ENCODE data around the gene AGAP3. TPM values are rescaled to one million over a fixed set of nuclear protein-coding genes. Genes with fewer than 3 reads are reported as not detected.
A peak's percentile ranks its signal among the peaks of the same experiment; 100 is the strongest.

Gene AGAP3
- total RNA-seq, 4 donors from 2014 or later, result 28.2 to 174 (median 53.2) TPM

DNA sequence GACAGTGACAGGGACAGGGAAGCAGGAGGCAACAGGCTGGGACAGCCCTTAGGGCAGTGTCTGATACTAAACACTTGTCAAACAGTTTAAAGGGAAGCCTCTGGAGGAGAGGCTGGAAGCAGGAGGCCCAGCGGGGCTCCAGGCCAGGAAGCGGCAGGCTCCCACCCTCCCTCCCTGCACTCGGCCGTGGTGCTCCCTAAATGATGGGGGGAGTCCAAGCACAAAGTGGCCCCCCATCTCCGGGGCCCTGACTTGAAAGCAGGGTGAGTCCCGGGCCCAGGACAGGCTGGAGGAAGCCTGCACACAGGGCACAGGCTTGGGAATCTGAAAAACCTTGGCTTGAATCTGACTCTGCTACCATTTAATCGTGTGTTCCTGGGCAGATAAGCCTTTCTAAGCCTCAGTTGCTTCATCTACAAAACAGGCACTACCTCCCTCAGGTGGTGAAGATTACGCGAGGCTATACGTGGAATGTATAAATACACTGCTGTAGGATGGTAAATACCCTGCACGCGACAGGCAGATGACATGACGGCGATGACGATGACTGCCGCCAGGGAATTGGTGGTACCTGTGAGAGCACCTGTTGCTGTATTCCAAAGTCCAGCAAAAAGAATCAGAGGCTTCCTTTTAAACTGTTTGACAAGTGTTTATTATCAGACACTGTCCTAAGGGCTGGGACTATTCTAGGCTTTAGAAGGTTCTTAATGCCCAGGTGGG lies 47.2 kb downstream of the AGAP3 start:
- H3K9me3 ChIP-seq, result no peaks in the 10 kb centered on the region
- intact Hi-C loops (cut with DNase I; ENCODE audit: low total_unique reads), result loop anchor here (10.0 kb wide), 1 partner anchor 171 kb away; no protein-coding TSS in a partner anchor
- TF ChIP-seq, protein P1, sequence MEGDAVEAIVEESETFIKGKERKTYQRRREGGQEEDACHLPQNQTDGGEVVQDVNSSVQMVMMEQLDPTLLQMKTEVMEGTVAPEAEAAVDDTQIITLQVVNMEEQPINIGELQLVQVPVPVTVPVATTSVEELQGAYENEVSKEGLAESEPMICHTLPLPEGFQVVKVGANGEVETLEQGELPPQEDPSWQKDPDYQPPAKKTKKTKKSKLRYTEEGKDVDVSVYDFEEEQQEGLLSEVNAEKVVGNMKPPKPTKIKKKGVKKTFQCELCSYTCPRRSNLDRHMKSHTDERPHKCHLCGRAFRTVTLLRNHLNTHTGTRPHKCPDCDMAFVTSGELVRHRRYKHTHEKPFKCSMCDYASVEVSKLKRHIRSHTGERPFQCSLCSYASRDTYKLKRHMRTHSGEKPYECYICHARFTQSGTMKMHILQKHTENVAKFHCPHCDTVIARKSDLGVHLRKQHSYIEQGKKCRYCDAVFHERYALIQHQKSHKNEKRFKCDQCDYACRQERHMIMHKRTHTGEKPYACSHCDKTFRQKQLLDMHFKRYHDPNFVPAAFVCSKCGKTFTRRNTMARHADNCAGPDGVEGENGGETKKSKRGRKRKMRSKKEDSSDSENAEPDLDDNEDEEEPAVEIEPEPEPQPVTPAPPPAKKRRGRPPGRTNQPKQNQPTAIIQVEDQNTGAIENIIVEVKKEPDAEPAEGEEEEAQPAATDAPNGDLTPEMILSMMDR (IDR thresholded peaks at IDR 0.05), result no peak
- no peak for TF ChIP-seq POLR2A (IDR thresholded peaks at IDR 0.05)
- H3K4me1 ChIP-seq, result no peaks in the 10 kb centered on the region
- no peak for DNase-seq
- H3K27ac ChIP-seq, result no peak overlapping the region
- H3K27me3 ChIP-seq, result no peaks in the 10 kb centered on the region
- H3K4me3 ChIP-seq, result no peak overlapping the region
- no peaks in the 10 kb centered on the region for H3K36me3 ChIP-seq

DNA sequence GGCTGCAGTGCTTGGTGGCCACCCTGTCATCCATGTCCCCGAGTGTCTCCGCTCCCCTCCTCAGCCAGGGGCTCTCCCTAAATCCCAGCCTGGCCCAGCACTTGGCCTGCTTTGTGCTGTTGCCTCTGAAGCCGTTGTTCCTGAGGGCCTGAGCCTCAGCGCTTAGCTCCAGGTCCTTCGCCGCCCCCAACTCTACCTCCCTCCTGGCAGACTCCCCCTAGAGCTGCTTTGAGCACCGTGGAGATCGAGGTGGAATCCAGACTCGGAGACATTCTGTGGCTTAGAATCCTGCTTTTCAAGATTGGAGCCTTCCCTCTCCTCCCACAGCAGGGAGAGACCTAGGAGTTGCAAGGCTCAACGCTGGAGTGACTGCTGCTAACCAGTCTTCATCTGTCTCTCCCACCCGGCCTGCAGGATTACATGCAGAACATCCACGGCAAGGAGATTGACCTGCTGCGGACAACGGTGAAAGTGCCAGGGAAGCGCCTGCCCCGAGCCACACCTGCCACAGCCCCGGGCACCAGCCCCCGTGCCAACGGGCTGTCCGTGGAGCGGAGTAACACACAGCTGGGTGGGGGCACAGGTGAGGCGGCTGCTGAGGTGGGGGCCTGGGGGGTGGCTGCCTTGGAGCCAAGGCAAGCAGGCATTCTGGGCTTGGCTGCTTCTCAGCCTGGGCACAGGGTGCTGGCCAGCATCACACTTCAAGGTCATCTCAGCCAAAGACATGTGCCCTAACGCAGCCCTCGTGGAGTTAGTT lies 47.9 kb downstream of the AGAP3 start:
- Histone ChIP-seq H3K36me3 (no peaks in the 10 kb centered on the region), H3K27ac (no peak overlapping the region), H3K9me3 (no peaks in the 10 kb centered on the region), H3K4me1 (no peaks in the 10 kb centered on the region), H3K4me3 (no peak overlapping the region), H3K27me3 (no peaks in the 10 kb centered on the region)
- TF ChIP-seq POLR2A (IDR thresholded peaks at IDR 0.05), result no peak
- TF ChIP-seq, protein P1 (IDR thresholded peaks at IDR 0.05), result no peak
- intact Hi-C loops (cut with DNase I; ENCODE audit: low total_unique reads), result loop anchor here (10.0 kb wide), 1 partner anchor 171 kb away; no protein-coding TSS in a partner anchor
- peak in 1 of 2 donors; percentile 12 for DNase-seq

DNA sequence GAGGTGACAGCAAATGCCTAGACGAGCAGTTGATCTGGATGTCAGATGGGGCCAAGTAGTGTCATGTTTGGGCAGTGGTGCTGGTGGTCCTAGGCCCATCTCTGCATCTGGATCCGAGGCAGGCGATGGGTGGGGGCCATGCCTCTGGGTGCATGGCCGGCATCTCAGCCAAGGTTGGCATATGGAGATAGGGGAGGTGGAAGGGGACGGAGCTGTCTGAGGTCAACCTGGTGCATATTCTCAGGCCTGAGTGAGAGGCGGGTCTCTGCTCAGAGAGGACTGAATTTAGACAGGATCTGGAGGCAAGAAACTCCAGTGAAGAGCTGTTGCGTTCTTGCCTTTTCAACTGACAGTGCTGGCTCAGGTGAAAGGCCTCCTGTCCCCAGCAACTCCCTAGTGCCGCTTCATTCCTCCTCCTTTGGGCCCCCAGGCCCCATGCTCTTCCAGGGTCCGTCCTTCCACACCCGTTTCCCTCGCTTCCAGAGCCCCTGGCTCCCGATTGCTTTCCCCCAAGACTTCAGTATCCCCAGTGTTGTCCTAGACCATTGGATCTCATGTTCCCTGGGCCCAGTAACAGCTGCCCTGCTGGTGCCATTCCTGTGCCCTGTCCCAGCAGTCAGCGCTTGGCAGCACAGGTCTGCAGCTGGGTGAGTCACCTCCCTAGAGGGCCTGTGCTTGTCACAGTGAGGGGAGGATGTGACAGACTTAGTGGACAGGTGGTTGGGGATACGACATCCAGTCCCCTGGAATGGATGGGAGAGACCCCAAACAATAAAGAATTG lies 48.7 kb downstream of the AGAP3 start:
- H3K27me3 ChIP-seq, result no peaks in the 10 kb centered on the region
- DNase-seq, result no peak
- TF ChIP-seq, protein P1 (IDR thresholded peaks at IDR 0.05), result no peak
- no peak for TF ChIP-seq POLR2A (IDR thresholded peaks at IDR 0.05)
- H3K36me3 ChIP-seq, result no peaks in the 10 kb centered on the region
- intact Hi-C loops (cut with DNase I; ENCODE audit: low total_unique reads), result loop anchor here (10.0 kb wide), 1 partner anchor 170 kb away; no protein-coding TSS in a partner anchor
- H3K4me3 ChIP-seq, result no peak overlapping the region
- no peaks in the 10 kb centered on the region for H3K4me1 ChIP-seq
- H3K9me3 ChIP-seq, result no peaks in the 10 kb centered on the region
- H3K27ac ChIP-seq, result no peak overlapping the region

DNA sequence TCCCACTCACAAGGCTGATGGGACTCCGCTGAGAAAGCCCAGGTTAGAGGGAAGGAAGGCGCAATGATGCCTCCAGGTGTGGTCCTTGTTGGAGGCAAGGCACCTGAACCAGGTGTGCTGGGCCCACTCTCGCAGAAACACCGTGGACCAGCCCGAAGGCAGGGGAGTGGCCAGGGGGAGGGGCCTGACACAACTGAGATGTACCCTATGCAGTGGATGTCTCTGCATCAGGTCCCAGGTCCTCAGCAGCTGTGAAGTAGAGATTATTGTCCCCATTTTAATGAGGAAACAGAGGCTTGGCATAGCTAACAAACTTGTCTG lies 49.2 kb downstream of the AGAP3 start:
- TF ChIP-seq, protein P1 (IDR thresholded peaks at IDR 0.05), result no peak
- TF ChIP-seq POLR2A (IDR thresholded peaks at IDR 0.05), result no peak
- Histone ChIP-seq H3K4me3 (no peak overlapping the region), H3K36me3 (no peaks in the 10 kb centered on the region), H3K27ac (no peak overlapping the region), H3K9me3 (no peaks in the 10 kb centered on the region), H3K4me1 (no peaks in the 10 kb centered on the region), H3K27me3 (no peaks in the 10 kb centered on the region)
- intact Hi-C loops (cut with DNase I; ENCODE audit: low total_unique reads), result loop anchor here (10.0 kb wide), 1 partner anchor 169 kb away; no protein-coding TSS in a partner anchor
- peak; percentile 9 to 11 for DNase-seq

Measured in uterus (tissue), 4 donors.